WTC11 (cell line): ENCODE results near the gene GAS2L3. TPM values are rescaled to one million over a fixed set of nuclear protein-coding genes. Genes with fewer than 3 reads are reported as not detected.

Experiments
- ATAC-seq: fragments of 200-7000 bp; cut with Tn5 transposase; 2 replicates; pipeline ENCODE4 v1.10.0; 2021; ENCODE audit warnings: mild to moderate bottlenecking, moderate library complexity
- CTCF ChIA-PET: fragments of 300-600 bp; sonication (Branson Sonifier 250); formaldehyde crosslinking; loops from one replicate; lab custom pipeline; 2021; ENCODE audit warnings: antibody characterized with exemption; lab: Charles Lee
- POLR2A ChIA-PET: fragments of 350-600 bp; sonication (Branson Sonifier 250); formaldehyde crosslinking; loops from one replicate; lab custom pipeline; 2021; ENCODE audit warnings: antibody characterized with exemption; lab: Charles Lee
- DNase-seq: peaks from one replicate; pipeline ENCODE4 v3.0.0; 2021; ENCODE audit warnings: low spot score
- H3K27ac Mint-ChIP-seq: 2 replicates; pipeline ENCODE4 v1.8.0; 2021; ENCODE audit warnings: mixed read lengths
- H3K27me3 Mint-ChIP-seq: 2 replicates; pipeline ENCODE4 v1.8.0; 2021; ENCODE audit warnings: low read depth, mild to moderate bottlenecking, moderate library complexity, mixed read lengths
- H3K36me3 Mint-ChIP-seq: 2 replicates; pipeline ENCODE4 v1.8.0; 2021; ENCODE audit warnings: mixed read lengths
- H3K4me1 Mint-ChIP-seq: 2 replicates; pipeline ENCODE4 v1.8.0; 2022; ENCODE audit warnings: mixed read lengths
- H3K4me3 Mint-ChIP-seq: 2 replicates; pipeline ENCODE4 v1.8.0; 2021; ENCODE audit warnings: mild to moderate bottlenecking, moderate library complexity, mixed read lengths
- H3K9me3 Mint-ChIP-seq: 2 replicates; pipeline ENCODE4 v1.8.0; 2021; ENCODE audit warnings: mixed read lengths
- ATF1 ChIP-seq: sonication (generic); formaldehyde crosslinking; IDR thresholded peaks from 2 replicates; pipeline ENCODE4 v1.8.1; 2023; ENCODE audit warnings: mild to moderate bottlenecking, moderate library complexity, missing genetic modification reagents
- FOXJ3 ChIP-seq: sonication (generic); formaldehyde crosslinking; IDR thresholded peaks from 2 replicates; pipeline ENCODE4 v1.9.0; 2021; ENCODE audit warnings: missing genetic modification reagents, mild to moderate bottlenecking, borderline replicate concordance
- JAZF1 ChIP-seq: fragments of 250-450 bp; sonication (Bioruptor Pico); IDR thresholded peaks from 2 replicates; pipeline ENCODE4 v1.9.0; 2021; ENCODE audit warnings: moderate library complexity, mild to moderate bottlenecking, inconsistent platforms
- NR1H2 ChIP-seq: sonication (generic); formaldehyde crosslinking; IDR thresholded peaks from 2 replicates; pipeline ENCODE4 v1.9.0; 2021; ENCODE audit warnings: mild to moderate bottlenecking, moderate library complexity, missing genetic modification reagents
- ZNF121 ChIP-seq: sonication (generic); formaldehyde crosslinking; IDR thresholded peaks from 2 replicates; pipeline ENCODE4 v1.8.0; 2023; ENCODE audit warnings: missing genetic modification reagents
- ZNF317 ChIP-seq: sonication (generic); formaldehyde crosslinking; IDR thresholded peaks from 2 replicates; pipeline ENCODE4 v1.8.1; 2023; ENCODE audit warnings: low read depth, mild to moderate bottlenecking, moderate library complexity, missing genetic modification reagents, borderline replicate concordance
- ZNF416 ChIP-seq: fragments of 250-450 bp; sonication (Bioruptor Pico); IDR thresholded peaks from 2 replicates; pipeline ENCODE4 v1.9.0; 2021; ENCODE audit warnings: mild to moderate bottlenecking, inconsistent platforms
- total RNA-seq: library from RNA; stranded (reverse); gene quantifications from 3 replicates; pipeline ENCODE4 v1.2.3, GENCODE V29; 2021
- TF ChIP-seq, protein P1 (sequence below): sonication (generic); formaldehyde crosslinking; IDR thresholded peaks from 2 replicates; pipeline ENCODE4 v1.8.1; 2022; ENCODE audit warnings: mild to moderate bottlenecking, missing genetic modification reagents, moderate library complexity, borderline replicate concordance
- TF ChIP-seq, protein P2 (sequence below): fragments of 250-450 bp; sonication (Bioruptor Pico); IDR thresholded peaks from 2 replicates; pipeline ENCODE4 v1.8.0; 2021; ENCODE audit warnings: mild to moderate bottlenecking
- TF ChIP-seq, protein P3 (sequence below): sonication (generic); formaldehyde crosslinking; IDR thresholded peaks from 2 replicates; pipeline ENCODE4 v1.8.0; 2022; ENCODE audit warnings: mild to moderate bottlenecking, missing genetic modification reagents
- TF ChIP-seq, protein P4 (sequence below): sonication (generic); formaldehyde crosslinking; IDR thresholded peaks from 2 replicates; pipeline ENCODE4 v1.8.1; 2022; ENCODE audit warnings: mild to moderate bottlenecking, moderate library complexity, missing genetic modification reagents
- TF ChIP-seq, protein P5 (sequence below): sonication (generic); formaldehyde crosslinking; IDR thresholded peaks from 2 replicates; pipeline ENCODE4 v1.8.1; 2023; ENCODE audit warnings: mild to moderate bottlenecking, missing genetic modification reagents, borderline replicate concordance
- TF ChIP-seq, protein P6 (sequence below): sonication (generic); formaldehyde crosslinking; IDR thresholded peaks from 2 replicates; pipeline ENCODE4 v1.8.1; 2023; ENCODE audit warnings: mild to moderate bottlenecking, missing genetic modification reagents
- TF ChIP-seq, protein P7 (sequence below): sonication (generic); formaldehyde crosslinking; IDR thresholded peaks from 2 replicates; pipeline ENCODE4 v1.8.0; 2022; ENCODE audit warnings: missing genetic modification reagents
- TF ChIP-seq, protein P8 (sequence below): sonication (generic); formaldehyde crosslinking; IDR thresholded peaks from 2 replicates; pipeline ENCODE4 v1.8.0; 2022; ENCODE audit warnings: mild to moderate bottlenecking, missing genetic modification reagents
- TF ChIP-seq, protein P9 (sequence below): sonication (generic); formaldehyde crosslinking; IDR thresholded peaks from 2 replicates; pipeline ENCODE4 v1.8.1; 2023; ENCODE audit warnings: mild to moderate bottlenecking, missing genetic modification reagents, moderate library complexity

GAS2L3 gene
- total RNA-seq, 1 experiment from 2014 or later, result 14.8 TPM

DNA sequence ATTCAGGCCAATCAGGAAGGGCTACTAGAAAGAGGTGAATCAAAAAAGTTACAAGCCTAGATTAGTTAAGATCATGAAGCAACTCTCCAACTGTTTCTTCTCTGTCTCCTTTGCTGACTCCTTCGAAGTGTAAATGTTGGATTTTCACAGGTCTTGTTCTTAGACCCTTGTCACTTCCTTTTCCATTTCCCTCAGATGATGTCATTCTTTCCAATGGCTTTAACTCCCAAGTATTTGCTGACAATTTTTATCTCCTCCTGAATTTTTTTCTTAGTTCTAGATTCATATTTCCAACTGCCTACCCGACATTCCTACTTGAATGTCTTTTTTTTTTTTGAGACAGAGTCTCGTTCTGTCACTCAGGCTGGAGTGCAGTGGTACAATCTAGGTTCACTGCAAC is 10.8 kb downstream of the GAS2L3 start:
- H3K4me1 Mint-ChIP-seq, result peaks cover 8% of the 10 kb centered on the region
- H3K27ac Mint-ChIP-seq, result no peak overlapping the region
- DNase-seq, result no peak
- TF ChIP-seq, protein P1, sequence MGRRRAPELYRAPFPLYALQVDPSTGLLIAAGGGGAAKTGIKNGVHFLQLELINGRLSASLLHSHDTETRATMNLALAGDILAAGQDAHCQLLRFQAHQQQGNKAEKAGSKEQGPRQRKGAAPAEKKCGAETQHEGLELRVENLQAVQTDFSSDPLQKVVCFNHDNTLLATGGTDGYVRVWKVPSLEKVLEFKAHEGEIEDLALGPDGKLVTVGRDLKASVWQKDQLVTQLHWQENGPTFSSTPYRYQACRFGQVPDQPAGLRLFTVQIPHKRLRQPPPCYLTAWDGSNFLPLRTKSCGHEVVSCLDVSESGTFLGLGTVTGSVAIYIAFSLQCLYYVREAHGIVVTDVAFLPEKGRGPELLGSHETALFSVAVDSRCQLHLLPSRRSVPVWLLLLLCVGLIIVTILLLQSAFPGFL (CRISPR knock-in tag), result no peak
- TF ChIP-seq ZNF121 (no peak), NR1H2 (CRISPR knock-in tag) (no peak), ZNF416 (no peak), ATF1 (CRISPR knock-in tag) (no peak), JAZF1 (no peak), ZNF317 (CRISPR knock-in tag) (no peak), FOXJ3 (CRISPR knock-in tag) (no peak)
- TF ChIP-seq, protein P2, sequence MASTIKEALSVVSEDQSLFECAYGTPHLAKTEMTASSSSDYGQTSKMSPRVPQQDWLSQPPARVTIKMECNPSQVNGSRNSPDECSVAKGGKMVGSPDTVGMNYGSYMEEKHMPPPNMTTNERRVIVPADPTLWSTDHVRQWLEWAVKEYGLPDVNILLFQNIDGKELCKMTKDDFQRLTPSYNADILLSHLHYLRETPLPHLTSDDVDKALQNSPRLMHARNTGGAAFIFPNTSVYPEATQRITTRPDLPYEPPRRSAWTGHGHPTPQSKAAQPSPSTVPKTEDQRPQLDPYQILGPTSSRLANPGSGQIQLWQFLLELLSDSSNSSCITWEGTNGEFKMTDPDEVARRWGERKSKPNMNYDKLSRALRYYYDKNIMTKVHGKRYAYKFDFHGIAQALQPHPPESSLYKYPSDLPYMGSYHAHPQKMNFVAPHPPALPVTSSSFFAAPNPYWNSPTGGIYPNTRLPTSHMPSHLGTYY (CRISPR knock-in tag), result no peak
- TF ChIP-seq, protein P3, sequence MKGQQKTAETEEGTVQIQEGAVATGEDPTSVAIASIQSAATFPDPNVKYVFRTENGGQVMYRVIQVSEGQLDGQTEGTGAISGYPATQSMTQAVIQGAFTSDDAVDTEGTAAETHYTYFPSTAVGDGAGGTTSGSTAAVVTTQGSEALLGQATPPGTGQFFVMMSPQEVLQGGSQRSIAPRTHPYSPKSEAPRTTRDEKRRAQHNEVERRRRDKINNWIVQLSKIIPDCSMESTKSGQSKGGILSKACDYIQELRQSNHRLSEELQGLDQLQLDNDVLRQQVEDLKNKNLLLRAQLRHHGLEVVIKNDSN (CRISPR knock-in tag), result no peak
- TF ChIP-seq, protein P4, sequence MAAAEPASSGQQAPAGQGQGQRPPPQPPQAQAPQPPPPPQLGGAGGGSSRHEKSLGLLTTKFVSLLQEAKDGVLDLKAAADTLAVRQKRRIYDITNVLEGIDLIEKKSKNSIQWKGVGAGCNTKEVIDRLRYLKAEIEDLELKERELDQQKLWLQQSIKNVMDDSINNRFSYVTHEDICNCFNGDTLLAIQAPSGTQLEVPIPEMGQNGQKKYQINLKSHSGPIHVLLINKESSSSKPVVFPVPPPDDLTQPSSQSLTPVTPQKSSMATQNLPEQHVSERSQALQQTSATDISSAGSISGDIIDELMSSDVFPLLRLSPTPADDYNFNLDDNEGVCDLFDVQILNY (CRISPR knock-in tag), result no peak
- TF ChIP-seq, protein P5, sequence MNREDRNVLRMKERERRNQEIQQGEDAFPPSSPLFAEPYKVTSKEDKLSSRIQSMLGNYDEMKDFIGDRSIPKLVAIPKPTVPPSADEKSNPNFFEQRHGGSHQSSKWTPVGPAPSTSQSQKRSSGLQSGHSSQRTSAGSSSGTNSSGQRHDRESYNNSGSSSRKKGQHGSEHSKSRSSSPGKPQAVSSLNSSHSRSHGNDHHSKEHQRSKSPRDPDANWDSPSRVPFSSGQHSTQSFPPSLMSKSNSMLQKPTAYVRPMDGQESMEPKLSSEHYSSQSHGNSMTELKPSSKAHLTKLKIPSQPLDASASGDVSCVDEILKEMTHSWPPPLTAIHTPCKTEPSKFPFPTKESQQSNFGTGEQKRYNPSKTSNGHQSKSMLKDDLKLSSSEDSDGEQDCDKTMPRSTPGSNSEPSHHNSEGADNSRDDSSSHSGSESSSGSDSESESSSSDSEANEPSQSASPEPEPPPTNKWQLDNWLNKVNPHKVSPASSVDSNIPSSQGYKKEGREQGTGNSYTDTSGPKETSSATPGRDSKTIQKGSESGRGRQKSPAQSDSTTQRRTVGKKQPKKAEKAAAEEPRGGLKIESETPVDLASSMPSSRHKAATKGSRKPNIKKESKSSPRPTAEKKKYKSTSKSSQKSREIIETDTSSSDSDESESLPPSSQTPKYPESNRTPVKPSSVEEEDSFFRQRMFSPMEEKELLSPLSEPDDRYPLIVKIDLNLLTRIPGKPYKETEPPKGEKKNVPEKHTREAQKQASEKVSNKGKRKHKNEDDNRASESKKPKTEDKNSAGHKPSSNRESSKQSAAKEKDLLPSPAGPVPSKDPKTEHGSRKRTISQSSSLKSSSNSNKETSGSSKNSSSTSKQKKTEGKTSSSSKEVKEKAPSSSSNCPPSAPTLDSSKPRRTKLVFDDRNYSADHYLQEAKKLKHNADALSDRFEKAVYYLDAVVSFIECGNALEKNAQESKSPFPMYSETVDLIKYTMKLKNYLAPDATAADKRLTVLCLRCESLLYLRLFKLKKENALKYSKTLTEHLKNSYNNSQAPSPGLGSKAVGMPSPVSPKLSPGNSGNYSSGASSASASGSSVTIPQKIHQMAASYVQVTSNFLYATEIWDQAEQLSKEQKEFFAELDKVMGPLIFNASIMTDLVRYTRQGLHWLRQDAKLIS (CRISPR knock-in tag), result no peak
- TF ChIP-seq, protein P6, sequence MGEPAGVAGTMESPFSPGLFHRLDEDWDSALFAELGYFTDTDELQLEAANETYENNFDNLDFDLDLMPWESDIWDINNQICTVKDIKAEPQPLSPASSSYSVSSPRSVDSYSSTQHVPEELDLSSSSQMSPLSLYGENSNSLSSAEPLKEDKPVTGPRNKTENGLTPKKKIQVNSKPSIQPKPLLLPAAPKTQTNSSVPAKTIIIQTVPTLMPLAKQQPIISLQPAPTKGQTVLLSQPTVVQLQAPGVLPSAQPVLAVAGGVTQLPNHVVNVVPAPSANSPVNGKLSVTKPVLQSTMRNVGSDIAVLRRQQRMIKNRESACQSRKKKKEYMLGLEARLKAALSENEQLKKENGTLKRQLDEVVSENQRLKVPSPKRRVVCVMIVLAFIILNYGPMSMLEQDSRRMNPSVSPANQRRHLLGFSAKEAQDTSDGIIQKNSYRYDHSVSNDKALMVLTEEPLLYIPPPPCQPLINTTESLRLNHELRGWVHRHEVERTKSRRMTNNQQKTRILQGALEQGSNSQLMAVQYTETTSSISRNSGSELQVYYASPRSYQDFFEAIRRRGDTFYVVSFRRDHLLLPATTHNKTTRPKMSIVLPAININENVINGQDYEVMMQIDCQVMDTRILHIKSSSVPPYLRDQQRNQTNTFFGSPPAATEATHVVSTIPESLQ (CRISPR knock-in tag), result no peak
- TF ChIP-seq, protein P7, sequence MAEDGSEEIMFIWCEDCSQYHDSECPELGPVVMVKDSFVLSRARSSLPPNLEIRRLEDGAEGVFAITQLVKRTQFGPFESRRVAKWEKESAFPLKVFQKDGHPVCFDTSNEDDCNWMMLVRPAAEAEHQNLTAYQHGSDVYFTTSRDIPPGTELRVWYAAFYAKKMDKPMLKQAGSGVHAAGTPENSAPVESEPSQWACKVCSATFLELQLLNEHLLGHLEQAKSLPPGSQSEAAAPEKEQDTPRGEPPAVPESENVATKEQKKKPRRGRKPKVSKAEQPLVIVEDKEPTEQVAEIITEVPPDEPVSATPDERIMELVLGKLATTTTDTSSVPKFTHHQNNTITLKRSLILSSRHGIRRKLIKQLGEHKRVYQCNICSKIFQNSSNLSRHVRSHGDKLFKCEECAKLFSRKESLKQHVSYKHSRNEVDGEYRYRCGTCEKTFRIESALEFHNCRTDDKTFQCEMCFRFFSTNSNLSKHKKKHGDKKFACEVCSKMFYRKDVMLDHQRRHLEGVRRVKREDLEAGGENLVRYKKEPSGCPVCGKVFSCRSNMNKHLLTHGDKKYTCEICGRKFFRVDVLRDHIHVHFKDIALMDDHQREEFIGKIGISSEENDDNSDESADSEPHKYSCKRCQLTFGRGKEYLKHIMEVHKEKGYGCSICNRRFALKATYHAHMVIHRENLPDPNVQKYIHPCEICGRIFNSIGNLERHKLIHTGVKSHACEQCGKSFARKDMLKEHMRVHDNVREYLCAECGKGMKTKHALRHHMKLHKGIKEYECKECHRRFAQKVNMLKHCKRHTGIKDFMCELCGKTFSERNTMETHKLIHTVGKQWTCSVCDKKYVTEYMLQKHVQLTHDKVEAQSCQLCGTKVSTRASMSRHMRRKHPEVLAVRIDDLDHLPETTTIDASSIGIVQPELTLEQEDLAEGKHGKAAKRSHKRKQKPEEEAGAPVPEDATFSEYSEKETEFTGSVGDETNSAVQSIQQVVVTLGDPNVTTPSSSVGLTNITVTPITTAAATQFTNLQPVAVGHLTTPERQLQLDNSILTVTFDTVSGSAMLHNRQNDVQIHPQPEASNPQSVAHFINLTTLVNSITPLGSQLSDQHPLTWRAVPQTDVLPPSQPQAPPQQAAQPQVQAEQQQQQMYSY (CRISPR knock-in tag), result no peak
- TF ChIP-seq, protein P8, sequence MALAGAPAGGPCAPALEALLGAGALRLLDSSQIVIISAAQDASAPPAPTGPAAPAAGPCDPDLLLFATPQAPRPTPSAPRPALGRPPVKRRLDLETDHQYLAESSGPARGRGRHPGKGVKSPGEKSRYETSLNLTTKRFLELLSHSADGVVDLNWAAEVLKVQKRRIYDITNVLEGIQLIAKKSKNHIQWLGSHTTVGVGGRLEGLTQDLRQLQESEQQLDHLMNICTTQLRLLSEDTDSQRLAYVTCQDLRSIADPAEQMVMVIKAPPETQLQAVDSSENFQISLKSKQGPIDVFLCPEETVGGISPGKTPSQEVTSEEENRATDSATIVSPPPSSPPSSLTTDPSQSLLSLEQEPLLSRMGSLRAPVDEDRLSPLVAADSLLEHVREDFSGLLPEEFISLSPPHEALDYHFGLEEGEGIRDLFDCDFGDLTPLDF (CRISPR knock-in tag), result no peak
- TF ChIP-seq, protein P9, sequence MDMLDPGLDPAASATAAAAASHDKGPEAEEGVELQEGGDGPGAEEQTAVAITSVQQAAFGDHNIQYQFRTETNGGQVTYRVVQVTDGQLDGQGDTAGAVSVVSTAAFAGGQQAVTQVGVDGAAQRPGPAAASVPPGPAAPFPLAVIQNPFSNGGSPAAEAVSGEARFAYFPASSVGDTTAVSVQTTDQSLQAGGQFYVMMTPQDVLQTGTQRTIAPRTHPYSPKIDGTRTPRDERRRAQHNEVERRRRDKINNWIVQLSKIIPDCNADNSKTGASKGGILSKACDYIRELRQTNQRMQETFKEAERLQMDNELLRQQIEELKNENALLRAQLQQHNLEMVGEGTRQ (CRISPR knock-in tag), result no peak
- H3K27me3 Mint-ChIP-seq, result peaks cover 3% of the 10 kb centered on the region
- POLR2A ChIA-PET, result no interaction called here
- H3K4me3 Mint-ChIP-seq, result no peak overlapping the region
- H3K9me3 Mint-ChIP-seq, result peaks cover 68% of the 10 kb centered on the region
- no peak for ATAC-seq
- peaks cover 56% of the 10 kb centered on the region for H3K36me3 Mint-ChIP-seq
- CTCF ChIA-PET, result no interaction called here
